ENCODE measurements around the gene MAGEA4.
"Not testable (repeated sequence)": the region's sequence is repeated elsewhere in the genome, so short reads cannot be mapped to it uniquely, and the experiment has no call there.

Gene MAGEA4

GRCh38 chrX:151912780-151913179, at the start of gene MAGEA4:
Gene MAGEA4, plus strand, starts transcription at chrX:151912889. Its CDS starts 10,776 bp downstream, at chrX:151923665.
- DNase-seq: no peak

- no peak for DNase-seq
These were observed 42.1 kb upstream of the MAGEA4 start for GRCh38 chrX:151870602-151871001.

GRCh38 chrX:151871244-151871643, 41.4 kb upstream of the MAGEA4 start:
- DNase-seq: no peak

DNA sequence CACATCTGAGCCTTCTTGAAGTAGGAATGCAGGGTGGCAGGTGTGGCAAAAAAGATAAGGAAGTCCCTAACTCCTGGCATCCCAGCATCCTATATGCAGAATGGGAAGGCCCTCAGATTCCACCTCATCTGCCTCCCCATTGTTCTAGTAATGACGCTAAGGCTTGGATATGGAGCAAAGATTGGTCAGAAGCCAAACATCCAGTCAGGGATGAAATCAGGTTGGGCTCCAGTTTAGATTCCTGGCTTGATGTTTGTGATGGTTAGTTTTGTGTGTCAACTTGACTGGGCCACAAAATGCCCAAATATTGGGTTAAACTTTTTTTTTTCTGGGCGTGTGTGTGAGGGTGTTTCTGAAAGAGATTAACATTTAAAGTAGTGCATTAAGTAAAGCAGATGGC, 39.6 kb upstream of the MAGEA4 start:
- no peak for DNase-seq

DNA sequence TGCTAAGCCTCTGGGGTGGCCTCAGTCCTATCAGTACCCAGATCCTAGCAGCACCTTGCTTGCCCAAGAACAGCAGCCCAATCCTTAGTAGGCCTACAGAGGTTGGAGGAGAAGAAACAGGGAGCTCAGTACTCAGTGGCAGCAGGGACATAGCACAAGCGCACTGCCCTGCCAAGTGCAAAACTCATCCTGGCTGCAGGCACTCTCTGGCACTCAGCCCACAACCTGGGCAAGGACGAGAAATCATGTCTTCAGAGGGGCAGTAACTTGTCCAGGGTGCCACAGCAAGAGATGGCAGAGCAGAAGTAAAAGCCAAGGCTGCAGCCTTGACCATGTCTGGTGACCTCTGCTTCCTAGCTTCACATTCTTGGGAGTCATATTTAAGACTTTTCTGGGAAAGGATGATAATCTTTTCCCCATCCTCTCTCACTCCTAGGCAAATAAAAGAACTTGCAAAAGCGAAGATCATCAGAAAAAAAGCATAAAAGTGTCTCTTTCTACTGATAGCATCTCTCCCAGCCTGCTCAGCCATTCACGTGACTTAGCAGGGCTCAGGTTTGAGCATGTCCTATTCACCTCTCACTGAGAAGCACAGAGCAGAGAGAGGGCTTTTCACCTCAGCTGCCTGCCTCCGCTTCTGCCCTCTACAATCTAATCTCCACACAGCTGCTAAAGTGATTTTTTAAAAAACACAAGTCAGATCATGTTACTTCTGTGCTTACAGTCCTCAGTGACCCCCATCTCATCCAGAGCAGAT, 37.2 kb upstream of the MAGEA4 start:
- DNase-seq: no peak

- DNase-seq: no peak
These were observed 34.1 kb upstream of the MAGEA4 start for GRCh38 chrX:151878574-151878973.

DNA sequence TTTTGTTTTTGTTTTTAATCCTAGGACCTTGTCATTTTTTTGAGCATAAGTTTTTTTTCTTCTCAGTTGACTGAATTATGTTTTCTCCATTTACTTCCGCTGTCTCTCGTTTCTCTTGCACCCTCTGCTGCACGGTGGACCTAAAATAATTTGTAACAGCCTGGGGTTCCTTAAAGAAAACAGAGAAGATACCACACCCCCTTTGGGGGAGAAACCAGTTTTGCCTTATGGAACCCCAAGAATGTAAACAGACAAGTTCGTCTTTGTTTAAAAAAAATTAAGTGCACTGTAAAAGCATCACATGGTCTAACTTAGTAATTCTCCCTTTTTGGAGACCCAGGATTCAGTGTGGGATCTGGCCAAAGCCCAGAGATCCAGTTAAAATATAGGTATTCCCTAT, 32.8 kb upstream of the MAGEA4 start:
- no peak for DNase-seq

- no peak for DNase-seq
These were observed 31.8 kb upstream of the MAGEA4 start for GRCh38 chrX:151880895-151881294.

GRCh38 chrX:151889421-151889820, 23.3 kb upstream of the MAGEA4 start:
- DNase-seq: no peak

DNA sequence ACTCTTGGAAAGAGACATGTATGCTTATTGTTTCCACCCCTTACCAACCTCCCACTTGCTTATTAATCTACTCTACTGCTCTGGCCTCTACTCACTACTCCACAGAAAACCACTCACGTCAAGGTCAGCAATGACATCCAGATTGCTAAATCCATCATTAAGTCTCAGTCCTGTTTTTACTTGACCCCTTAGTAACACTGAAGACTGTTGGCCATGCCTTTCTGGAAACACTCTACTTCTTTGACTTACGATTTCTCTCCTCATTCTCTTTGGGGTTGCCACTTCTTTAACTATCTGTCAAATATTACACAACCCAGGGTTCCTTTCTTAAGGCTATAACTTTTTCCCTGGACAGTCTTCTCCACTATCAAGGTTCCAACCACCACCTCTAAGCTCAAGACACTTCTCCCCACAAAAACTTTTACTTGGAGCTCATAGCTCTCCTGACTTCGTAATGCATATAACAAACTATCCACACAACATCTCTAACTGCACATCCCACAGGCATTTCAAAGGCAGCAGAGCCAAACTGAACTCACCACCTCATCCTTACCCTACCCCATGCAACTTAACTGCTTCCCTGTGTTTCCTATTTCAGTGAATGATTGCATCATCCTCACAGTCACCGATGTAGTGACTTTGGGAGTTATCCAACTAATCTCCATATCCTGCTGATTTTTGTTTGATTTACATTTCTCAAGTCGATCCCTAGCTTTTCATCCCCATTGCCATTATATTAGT, 15.8 kb upstream of the MAGEA4 start:
- DNase-seq: no peak

DNA sequence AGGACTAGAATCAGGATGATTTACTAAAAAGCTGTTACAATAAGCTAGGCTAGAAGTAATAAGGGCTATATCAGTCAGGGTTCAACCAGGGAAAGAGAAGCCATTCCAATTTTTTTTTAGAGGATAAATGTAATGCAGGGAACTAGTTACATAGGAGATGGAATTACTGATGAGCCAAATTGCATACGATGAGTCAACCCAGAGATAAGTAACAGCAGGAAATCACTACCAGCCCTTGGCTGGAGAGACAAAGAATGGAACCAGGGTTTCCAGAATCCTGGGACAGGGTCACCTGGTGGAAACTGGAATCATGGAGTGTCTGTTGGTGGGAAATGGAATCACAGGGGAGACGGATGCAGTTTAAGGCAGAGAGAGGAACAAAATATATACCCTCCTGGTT, 13.1 kb upstream of the MAGEA4 start:
- no peak for DNase-seq

DNA sequence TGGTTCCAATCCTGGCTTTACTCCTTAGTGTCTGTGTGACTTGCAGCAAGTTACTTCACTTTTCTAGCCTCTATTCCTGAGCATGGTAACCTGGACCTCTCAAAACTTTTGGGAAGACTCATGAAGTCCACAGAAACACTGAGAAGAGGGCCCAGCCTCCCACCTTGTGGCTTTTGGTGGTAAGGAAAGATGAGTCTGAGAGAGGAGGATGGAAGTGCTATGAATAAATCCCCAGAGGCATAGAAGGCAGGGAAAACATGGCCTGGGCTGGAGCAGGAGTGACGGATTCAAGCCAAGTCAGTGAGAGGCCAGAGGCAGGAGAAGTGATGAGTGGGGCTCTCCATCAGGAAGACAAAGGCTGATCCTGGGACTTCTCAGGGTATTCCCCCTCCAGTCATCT, 10.9 kb upstream of the MAGEA4 start:
- DNase-seq: no peak

GRCh38 chrX:151902813-151903591, 9.7 kb upstream of the MAGEA4 start:
- DNase-seq: no peak

DNA sequence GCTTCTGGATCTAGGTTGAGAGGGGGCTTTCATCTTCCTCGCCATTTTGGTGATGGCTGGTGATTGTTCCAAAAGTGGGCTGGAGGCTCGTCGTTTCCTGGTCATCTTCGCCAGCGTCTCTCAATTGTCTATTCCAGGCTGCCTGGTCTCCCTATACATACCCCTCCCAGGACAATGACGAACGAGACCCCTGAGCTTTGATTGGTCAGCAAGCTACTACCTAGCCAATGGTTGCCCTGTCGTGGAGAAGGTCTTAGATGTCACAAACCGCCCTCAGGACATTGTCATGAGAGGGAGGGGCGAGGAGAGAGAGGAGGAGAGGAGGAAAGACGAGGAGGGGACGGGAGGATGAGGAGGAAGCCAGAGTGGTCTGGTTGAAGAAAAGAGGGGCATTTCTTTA, 7.7 kb upstream of the MAGEA4 start:
- DNase-seq: no peak

GRCh38 chrX:151912221-151912620, 468 bp upstream of the MAGEA4 start:
- DNase-seq: no peak

GRCh38 chrX:151918736-151919135, 6.0 kb downstream of the MAGEA4 start:
- not testable (repeated sequence) for DNase-seq

DNA sequence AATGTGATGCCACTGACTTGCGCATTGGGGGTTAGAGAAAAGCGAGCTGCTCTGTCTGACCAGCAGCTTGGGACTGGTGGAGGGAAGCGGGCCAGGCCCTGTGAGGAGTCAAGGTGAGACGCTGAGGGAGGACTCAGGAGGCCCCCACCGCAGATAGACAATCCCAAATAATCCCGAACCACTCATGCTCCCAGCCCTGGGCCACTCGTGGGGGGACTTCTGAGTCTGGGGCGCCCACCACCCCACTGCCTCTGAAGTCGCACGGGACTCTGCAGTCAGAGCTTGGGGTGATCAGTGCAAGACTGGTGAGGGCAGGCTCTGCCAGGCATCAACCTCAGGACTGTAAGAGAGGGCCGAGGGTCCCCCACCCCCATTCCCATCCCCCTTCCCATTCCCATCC, 6.9 kb downstream of the MAGEA4 start:
- no peak for DNase-seq

DNA sequence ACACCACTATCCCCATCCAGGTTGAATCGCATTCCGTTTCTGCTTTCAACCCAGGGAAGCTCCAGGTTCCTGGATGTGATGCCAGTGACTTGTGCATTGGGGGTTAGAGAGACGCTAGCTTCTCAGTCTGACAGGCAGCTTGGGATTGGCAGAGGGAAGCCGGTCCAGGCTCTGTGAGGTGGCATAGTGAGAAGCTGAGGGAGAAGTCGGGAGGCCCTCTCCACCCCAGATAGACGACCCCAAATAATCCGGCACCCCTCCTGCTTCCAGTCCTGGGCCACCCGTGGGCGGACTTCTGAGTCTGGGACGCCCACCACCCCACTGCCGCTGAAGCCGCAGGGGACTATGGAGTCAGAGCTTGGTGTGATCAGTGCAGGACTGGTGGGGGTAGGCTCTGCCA, 7.4 kb downstream of the MAGEA4 start:
- no peak for DNase-seq

DNA sequence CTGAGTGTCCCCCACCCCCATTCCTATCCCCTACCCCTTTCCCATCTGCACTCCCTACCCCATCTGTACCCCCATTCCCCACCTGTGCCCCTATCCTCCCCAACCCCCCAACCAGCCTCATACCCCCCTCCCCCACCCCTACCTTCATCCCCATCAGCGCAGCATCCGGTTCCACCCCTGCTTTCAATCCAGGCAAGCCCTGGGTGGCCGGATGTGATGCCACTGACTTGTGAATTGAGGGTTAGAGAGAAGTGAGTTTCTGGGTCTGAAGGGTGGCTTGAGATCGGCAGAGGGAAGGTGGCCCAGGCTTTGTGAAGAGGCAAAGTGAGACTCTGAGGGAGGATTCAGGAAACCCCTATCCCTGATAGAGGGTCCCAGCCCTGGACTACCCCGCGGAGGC, 7.8 kb downstream of the MAGEA4 start:
- DNase-seq: no peak

DNA sequence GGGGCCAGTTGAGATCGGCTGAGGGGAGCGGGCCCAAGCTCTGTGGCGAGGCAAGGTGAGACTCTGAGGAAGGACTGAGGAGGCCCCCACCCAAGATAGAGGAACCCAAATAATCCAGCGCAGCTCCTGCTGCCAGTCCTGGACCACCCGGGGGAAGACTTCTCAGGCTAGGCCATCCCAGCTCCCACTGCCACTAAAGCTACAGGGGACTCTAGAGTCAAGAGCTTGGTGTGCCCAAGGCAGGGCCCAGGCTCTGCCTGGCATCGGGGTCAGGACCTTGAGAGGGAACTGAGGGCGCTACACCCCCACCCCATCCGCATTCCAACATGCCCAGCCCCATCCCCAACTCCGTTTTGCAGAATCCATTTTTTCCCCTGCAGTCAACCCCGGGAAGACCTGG, 8.6 kb downstream of the MAGEA4 start:
- DNase-seq: no peak

- DNase-seq: no peak
These were observed 9.2 kb downstream of the MAGEA4 start for GRCh38 chrX:151921866-151922265.

DNA sequence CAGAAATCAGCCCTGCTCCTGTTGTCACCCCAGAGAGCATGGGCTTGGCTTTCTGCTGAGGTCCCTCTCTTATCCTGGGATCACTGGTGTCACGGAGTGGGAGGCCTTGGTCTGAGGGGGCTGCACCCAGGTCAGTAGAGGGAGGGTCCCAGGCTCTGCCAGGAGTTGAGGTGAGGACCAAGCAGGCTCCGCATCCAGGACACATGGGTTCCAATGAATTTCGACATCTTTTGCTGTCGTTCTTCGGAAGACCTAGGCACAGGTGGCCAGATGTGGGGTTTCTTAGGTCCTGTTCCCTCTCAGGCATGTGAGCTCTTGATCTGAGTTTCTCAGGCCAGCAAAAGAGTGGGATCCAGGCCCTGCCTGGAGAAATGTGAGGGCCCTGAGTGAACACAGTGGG, 10.0 kb downstream of the MAGEA4 start:
- no peak for DNase-seq

DNA sequence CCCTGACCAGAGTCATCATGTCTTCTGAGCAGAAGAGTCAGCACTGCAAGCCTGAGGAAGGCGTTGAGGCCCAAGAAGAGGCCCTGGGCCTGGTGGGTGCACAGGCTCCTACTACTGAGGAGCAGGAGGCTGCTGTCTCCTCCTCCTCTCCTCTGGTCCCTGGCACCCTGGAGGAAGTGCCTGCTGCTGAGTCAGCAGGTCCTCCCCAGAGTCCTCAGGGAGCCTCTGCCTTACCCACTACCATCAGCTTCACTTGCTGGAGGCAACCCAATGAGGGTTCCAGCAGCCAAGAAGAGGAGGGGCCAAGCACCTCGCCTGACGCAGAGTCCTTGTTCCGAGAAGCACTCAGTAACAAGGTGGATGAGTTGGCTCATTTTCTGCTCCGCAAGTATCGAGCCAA, 11.0 kb downstream of the MAGEA4 start:
- DNase-seq: no peak

DNA sequence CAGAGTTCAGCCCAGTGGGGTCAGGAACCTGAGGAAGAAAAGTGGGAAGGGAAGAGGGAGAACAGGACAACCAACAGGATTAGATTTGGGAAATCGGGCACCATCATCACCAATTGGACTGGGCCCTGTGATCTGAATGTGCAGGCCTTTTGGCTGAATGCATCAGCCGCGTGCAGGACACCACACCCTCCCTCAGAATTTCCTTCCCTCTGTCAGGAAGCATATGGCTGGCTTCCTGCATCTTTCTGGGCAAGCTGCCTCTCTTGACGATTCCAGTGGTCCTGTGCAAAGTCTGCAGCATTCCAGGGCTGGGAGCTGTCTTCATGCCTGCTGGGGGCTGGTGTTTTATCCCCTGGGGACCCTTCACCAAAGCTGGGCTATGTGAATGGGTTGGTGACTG, 16.4 kb downstream of the MAGEA4 start:
- DNase-seq: no peak
